ENCODE results near the gene TSPEAR.

TSPEAR gene

GRCh38 chr21:44448651-44449131 is 262.7 kb downstream of the TSPEAR start:
- no peak for TF ChIP-seq CTCF (conservative IDR thresholded peaks at IDR 0.05; ENCODE audit: low read depth)
- ChIA-PET CTCF (no interaction called here), POLR2A (ENCODE audit: low non-redundant PET) (no interaction called here)
- DNase-seq (ENCODE audit: low spot score): no peak
- no peak overlapping the region for H3K27ac ChIP-seq
